ENCODE data around the gene HOXA6.

HOXA6 gene

DNA sequence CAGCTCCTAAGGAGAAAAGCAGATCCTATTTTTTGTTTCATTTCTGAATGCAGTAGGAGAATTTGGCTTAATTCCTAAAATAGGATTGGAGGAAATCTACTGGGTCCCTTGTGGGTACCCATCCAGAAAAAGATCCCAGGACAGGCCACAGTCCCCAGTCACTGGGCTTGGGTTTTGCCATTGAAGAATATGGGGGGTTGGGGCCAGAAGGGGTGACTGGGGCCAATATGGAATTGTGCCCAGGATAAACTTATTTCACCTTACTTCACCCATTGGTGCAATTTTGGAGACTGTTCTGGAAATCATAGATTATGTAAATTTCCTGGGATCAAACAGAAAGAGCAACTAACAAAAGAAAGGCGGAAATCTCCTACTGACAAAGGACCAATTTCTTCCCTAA lies 9.1 kb downstream of the HOXA6 start:
- Histone ChIP-seq H3K4me3 (ENCODE audit: low read length) (no peak overlapping the region), H3K36me3 (ENCODE audit: control insufficient read depth, insufficient read depth, low read length) (no peaks in the 10 kb centered on the region), H3K9me3 (ENCODE audit: control insufficient read depth, low read length) (no peaks in the 10 kb centered on the region), H3K4me1 (ENCODE audit: control insufficient read depth, insufficient read depth, low read length) (peaks cover 30% of the 10 kb centered on the region), H3K9ac (ENCODE audit: low read length) (no peak overlapping the region), H3K27me3 (ENCODE audit: control insufficient read depth, insufficient read depth, low read length) (peaks cover 5% of the 10 kb centered on the region)

- no peak overlapping the region for H3K4me3 ChIP-seq (ENCODE audit: low read length)
- H3K27me3 ChIP-seq (ENCODE audit: control insufficient read depth, insufficient read depth, low read length), result peaks cover 5% of the 10 kb centered on the region
- peaks cover 33% of the 10 kb centered on the region for H3K4me1 ChIP-seq (ENCODE audit: control insufficient read depth, insufficient read depth, low read length)
- H3K9me3 ChIP-seq (ENCODE audit: control insufficient read depth, low read length), result no peaks in the 10 kb centered on the region
- H3K9ac ChIP-seq (ENCODE audit: low read length), result no peak overlapping the region
- no peaks in the 10 kb centered on the region for H3K36me3 ChIP-seq (ENCODE audit: control insufficient read depth, insufficient read depth, low read length)
Measured at GRCh38 chr7:27137640-27138315, 9.8 kb downstream of the HOXA6 start.

DNA sequence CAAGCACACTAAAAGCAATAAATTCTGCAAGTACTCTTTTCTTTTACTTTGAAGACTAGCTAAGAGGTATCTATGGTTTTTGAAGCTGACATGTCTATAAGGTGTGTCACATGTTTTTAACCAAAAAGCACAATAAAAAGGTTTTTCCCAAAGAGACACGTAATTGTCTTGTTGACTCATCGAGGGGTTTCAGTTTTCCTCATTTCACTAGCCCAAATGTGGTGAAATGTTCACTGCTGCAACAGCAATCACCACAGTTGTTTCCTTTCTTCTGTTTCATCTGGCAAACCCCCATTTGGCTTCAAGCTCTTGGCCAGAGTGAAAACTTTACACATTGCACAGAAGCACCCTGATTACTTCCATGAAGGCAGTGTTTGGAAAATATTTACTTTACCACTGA lies 13.2 kb downstream of the HOXA6 start:
- no peak overlapping the region for H3K9ac ChIP-seq (ENCODE audit: low read length)
- H3K9me3 ChIP-seq (ENCODE audit: control insufficient read depth, low read length), result no peaks in the 10 kb centered on the region
- no peaks in the 10 kb centered on the region for H3K27me3 ChIP-seq (ENCODE audit: control insufficient read depth, insufficient read depth, low read length)
- H3K36me3 ChIP-seq (ENCODE audit: control insufficient read depth, insufficient read depth, low read length), result no peaks in the 10 kb centered on the region
- no peak overlapping the region for H3K4me3 ChIP-seq (ENCODE audit: low read length)
- peaks cover 39% of the 10 kb centered on the region for H3K4me1 ChIP-seq (ENCODE audit: control insufficient read depth, insufficient read depth, low read length)

DNA sequence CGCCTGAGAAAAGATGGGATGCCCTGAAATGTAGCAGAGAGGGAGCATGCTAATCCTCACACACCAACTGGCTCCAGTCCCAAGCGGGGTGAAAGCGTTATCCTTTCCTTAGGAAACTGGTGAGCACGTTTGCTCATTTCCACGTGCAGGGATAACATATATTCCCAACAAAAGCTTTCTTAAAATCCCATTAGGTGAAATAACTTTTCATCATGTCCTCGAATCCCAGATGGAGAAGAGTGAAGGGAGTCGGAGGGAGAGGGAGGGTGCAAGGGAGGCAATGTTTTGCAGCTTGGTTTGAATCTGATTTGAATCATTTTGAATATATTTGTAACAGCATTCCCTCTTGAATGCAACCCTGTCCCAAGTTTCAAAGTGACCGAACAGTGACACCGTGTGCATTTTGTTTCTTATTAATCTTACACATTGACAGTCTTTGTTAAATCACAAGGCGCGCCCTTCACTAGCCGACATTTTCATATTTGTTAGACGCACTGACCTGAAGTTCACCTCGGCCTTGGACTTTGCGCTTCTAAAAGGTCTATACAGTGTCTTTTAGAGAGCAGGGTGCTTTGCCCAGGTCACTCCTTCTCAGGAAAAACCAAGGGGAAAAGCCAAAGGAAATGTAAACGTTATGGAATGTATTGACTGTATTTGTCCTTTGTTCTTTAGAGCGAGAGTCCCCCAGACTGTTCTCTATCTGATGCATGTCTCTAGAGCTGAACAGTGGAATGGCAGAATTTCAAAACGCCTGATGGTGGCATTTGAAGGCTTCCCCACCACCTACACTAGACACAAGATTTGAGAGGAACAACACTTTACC lies 14.0 kb downstream of the HOXA6 start:
- peaks cover 47% of the 10 kb centered on the region for H3K4me1 ChIP-seq (ENCODE audit: control insufficient read depth, insufficient read depth, low read length)
- no peaks in the 10 kb centered on the region for H3K9me3 ChIP-seq (ENCODE audit: control insufficient read depth, low read length)
- no peaks in the 10 kb centered on the region for H3K27me3 ChIP-seq (ENCODE audit: control insufficient read depth, insufficient read depth, low read length)
- H3K4me3 ChIP-seq (ENCODE audit: low read length), result no peak overlapping the region
- H3K36me3 ChIP-seq (ENCODE audit: control insufficient read depth, insufficient read depth, low read length), result no peaks in the 10 kb centered on the region
- no peak overlapping the region for H3K9ac ChIP-seq (ENCODE audit: low read length)

DNA sequence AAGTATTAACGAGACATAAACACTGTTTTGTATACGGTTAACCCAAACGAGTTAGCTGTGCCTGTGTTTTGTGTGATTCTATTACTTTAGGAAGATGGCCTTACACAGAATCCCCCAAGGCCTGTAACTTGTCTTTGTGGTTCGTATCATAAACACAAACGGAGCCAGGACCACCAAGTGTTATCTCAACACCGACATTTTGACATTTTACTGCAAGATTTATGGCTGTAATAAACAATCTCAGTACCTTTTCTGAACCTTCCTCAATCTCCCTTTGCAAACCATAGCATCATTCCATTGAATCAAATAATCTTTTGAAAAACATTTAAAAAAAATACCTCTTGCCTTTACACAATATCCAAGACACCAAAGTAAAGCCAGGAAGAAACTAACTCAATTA lies 14.6 kb downstream of the HOXA6 start:
- Histone ChIP-seq H3K4me1 (ENCODE audit: control insufficient read depth, insufficient read depth, low read length) (peaks cover 51% of the 10 kb centered on the region), H3K9me3 (ENCODE audit: control insufficient read depth, low read length) (no peaks in the 10 kb centered on the region), H3K36me3 (ENCODE audit: control insufficient read depth, insufficient read depth, low read length) (no peaks in the 10 kb centered on the region), H3K27me3 (ENCODE audit: control insufficient read depth, insufficient read depth, low read length) (no peaks in the 10 kb centered on the region), H3K4me3 (ENCODE audit: low read length) (no peak overlapping the region), H3K9ac (ENCODE audit: low read length) (no peak overlapping the region)

GRCh38 chr7:27132214-27132613 lies 15.4 kb downstream of the HOXA6 start:
- peaks cover 58% of the 10 kb centered on the region for H3K4me1 ChIP-seq (ENCODE audit: control insufficient read depth, insufficient read depth, low read length)
- H3K9ac ChIP-seq (ENCODE audit: low read length), result no peak overlapping the region
- no peaks in the 10 kb centered on the region for H3K27me3 ChIP-seq (ENCODE audit: control insufficient read depth, insufficient read depth, low read length)
- H3K36me3 ChIP-seq (ENCODE audit: control insufficient read depth, insufficient read depth, low read length), result no peaks in the 10 kb centered on the region
- no peaks in the 10 kb centered on the region for H3K9me3 ChIP-seq (ENCODE audit: control insufficient read depth, low read length)
- no peak overlapping the region for H3K4me3 ChIP-seq (ENCODE audit: low read length)

- Histone ChIP-seq H3K4me1 (ENCODE audit: control insufficient read depth, insufficient read depth, low read length) (peaks cover 55% of the 10 kb centered on the region), H3K9me3 (ENCODE audit: control insufficient read depth, low read length) (no peaks in the 10 kb centered on the region), H3K4me3 (ENCODE audit: low read length) (peak overlapping the region; percentile 48), H3K36me3 (ENCODE audit: control insufficient read depth, insufficient read depth, low read length) (no peaks in the 10 kb centered on the region), H3K9ac (ENCODE audit: low read length) (peak overlapping the region; percentile 90), H3K27me3 (ENCODE audit: control insufficient read depth, insufficient read depth, low read length) (no peaks in the 10 kb centered on the region)
Measured at GRCh38 chr7:27131390-27131819, 16.2 kb downstream of the HOXA6 start.

DNA sequence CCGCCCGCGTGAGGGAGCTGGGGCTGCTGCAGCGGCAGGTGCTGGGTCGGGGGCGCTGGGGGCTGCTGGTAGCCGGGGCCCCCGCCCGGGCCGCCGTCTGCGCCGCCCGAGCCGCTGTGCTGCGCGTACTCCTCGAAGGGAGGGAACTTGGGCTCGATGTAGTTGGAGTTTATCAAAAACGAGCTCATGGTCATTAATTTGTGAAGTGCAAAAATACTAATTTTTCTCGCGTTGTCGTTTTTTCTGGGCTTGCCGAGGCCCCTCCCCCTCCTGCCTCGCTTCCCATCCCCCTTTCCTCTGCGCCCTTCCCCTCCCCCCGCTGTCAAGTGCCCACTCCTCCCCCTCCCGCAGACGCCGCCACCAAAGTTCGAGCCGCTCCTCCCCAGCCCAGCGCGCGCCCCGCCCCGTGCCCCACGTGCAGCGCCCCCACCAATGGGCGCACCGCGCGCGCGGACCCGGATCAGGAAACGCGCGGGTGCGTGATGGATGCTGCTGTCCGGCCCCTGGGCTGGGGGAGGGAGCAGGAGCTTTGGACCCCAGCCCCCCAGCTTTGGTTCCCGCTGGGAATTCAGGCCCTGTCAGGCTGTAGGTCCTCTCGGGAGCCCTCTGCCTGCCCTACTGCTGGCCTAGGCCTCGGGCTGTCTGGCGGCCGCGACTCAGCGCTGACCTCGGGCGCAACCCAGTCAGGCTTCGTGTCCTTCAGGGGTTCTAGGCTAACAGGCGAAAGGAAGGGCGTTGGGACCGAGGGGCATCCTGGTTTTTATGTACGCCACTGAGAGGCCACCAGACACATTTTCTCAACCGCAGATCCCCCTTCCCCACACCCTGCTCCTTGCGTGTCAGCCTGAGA lies 16.8 kb downstream of the HOXA6 start, which contains the start of gene HOXA4:
HOXA4 (minus strand) TSS at position 218 of the 850 bp plus-strand sequence; CDS start at position 194, 24 bp downstream.
- H3K36me3 ChIP-seq (ENCODE audit: control insufficient read depth, insufficient read depth, low read length), result no peaks in the 10 kb centered on the region
- H3K9me3 ChIP-seq (ENCODE audit: control insufficient read depth, low read length), result no peaks in the 10 kb centered on the region
- peak within 1 kb of the TSS; percentile 90 for H3K9ac ChIP-seq (ENCODE audit: low read length)
- peaks cover 49% of the 10 kb centered on the region for H3K4me1 ChIP-seq (ENCODE audit: control insufficient read depth, insufficient read depth, low read length)
- H3K27me3 ChIP-seq (ENCODE audit: control insufficient read depth, insufficient read depth, low read length), result no peaks in the 10 kb centered on the region
- peak within 1 kb of the TSS; percentile 48 for H3K4me3 ChIP-seq (ENCODE audit: low read length)

- Histone ChIP-seq H3K36me3 (ENCODE audit: control insufficient read depth, insufficient read depth, low read length) (no peaks in the 10 kb centered on the region), H3K27me3 (ENCODE audit: control insufficient read depth, insufficient read depth, low read length) (no peaks in the 10 kb centered on the region), H3K4me1 (ENCODE audit: control insufficient read depth, insufficient read depth, low read length) (peaks cover 49% of the 10 kb centered on the region), H3K4me3 (ENCODE audit: low read length) (peak overlapping the region; percentile 16), H3K9me3 (ENCODE audit: control insufficient read depth, low read length) (no peaks in the 10 kb centered on the region), H3K9ac (ENCODE audit: low read length) (peak overlapping the region; percentile 70)
Measured at GRCh38 chr7:27129729-27130539, 17.6 kb downstream of the HOXA6 start.

GRCh38 chr7:27128776-27129728 lies 18.5 kb downstream of the HOXA6 start:
- Histone ChIP-seq H3K4me1 (ENCODE audit: control insufficient read depth, insufficient read depth, low read length) (peaks cover 46% of the 10 kb centered on the region), H3K9me3 (ENCODE audit: control insufficient read depth, low read length) (no peaks in the 10 kb centered on the region), H3K36me3 (ENCODE audit: control insufficient read depth, insufficient read depth, low read length) (no peaks in the 10 kb centered on the region), H3K27me3 (ENCODE audit: control insufficient read depth, insufficient read depth, low read length) (no peaks in the 10 kb centered on the region), H3K9ac (ENCODE audit: low read length) (peak overlapping the region; percentile 70), H3K4me3 (ENCODE audit: low read length) (no peak overlapping the region)
